A673 (cell line): Measurements from ENCODE around the gene MRPS23.

Experiments
- EZH2 ChIP-seq: fragments of 200-600 bp; sonication (generic); IDR thresholded peaks from 2 replicates; pipeline ENCODE4 v1.6.1; 2017; ENCODE audit warnings: borderline replicate concordance, low read depth, mild to moderate bottlenecking, mixed read lengths, antibody characterized with exemption, low read length; ENCODE audit not compliant: poor library complexity, severe bottlenecking
- TF ChIP-seq, protein P1 (sequence below): fragments of 300-800, 200-600 bp; sonication (generic); conservative IDR thresholded peaks from 2 replicates; pipeline ENCODE4 v1.5.1; 2017; ENCODE audit warnings: low read depth, mild to moderate bottlenecking, antibody characterized with exemption, low read length, moderate library complexity, mixed read lengths

DNA sequence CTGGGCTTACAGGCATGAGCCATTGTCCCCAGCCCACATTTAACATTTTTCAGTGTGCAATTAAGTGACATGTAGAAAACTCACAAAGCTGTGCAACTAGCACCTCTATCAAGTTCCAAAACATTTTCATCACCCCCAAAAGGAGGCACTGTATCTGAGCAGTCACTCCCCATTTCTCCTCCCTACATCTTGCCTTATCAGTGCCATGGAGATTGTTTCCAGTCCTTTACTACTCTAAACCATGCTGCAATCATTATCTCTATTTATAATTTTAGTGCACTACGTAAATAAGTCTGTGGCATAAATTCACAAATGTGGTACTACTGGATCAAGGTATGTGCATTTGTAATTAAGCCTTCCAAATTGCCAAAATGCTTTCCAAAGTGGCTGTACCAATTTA is 7.6 kb downstream of the MRPS23 start:
- TF ChIP-seq, protein P1, sequence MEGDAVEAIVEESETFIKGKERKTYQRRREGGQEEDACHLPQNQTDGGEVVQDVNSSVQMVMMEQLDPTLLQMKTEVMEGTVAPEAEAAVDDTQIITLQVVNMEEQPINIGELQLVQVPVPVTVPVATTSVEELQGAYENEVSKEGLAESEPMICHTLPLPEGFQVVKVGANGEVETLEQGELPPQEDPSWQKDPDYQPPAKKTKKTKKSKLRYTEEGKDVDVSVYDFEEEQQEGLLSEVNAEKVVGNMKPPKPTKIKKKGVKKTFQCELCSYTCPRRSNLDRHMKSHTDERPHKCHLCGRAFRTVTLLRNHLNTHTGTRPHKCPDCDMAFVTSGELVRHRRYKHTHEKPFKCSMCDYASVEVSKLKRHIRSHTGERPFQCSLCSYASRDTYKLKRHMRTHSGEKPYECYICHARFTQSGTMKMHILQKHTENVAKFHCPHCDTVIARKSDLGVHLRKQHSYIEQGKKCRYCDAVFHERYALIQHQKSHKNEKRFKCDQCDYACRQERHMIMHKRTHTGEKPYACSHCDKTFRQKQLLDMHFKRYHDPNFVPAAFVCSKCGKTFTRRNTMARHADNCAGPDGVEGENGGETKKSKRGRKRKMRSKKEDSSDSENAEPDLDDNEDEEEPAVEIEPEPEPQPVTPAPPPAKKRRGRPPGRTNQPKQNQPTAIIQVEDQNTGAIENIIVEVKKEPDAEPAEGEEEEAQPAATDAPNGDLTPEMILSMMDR, result no peak
- no peak for TF ChIP-seq EZH2
